Esophagus squamous epithelium (tissue), 5 donors: ENCODE results near the gene ARHGEF40. TPM values are rescaled to one million over a fixed set of nuclear protein-coding genes. Genes with fewer than 3 reads are reported as not detected.
"Not testable (repeated sequence)": the region's sequence is repeated elsewhere in the genome, so short reads cannot be mapped to it uniquely, and the experiment has no call there.

ENCODE experiments used
- DNase-seq: peaks from one replicate; lab custom pipeline; 2025; lab: John Stamatoyannopoulos, UW
- H3K27ac ChIP-seq, 4 donors: fragments of 200-600 bp; sonication (generic); one replicate each; pipeline ENCODE4 v1.5.1; 2016 to 2019; ENCODE audit warnings: mild to moderate bottlenecking in 1 of 4
- H3K27me3 ChIP-seq, 4 donors: fragments of 200-600 bp; sonication (generic); 1 replicate in 3 of 4; 2 replicates in 1 of 4; pipeline versions ENCODE4 v1.5.1 to v1.6.0; 2017 to 2021; ENCODE audit warnings: antibody characterized with exemption in 1 of 4
- H3K36me3 ChIP-seq, 3 donors: fragments of 200-600 bp; sonication (generic); one replicate each; pipeline ENCODE4 v1.5.1; 2016 to 2019
- H3K4me1 ChIP-seq, 3 donors: fragments of 200-600 bp; sonication (generic); one replicate each; pipeline ENCODE4 v1.5.1; 2017 to 2019
- H3K4me3 ChIP-seq, 4 donors: fragments of 200-600 bp; sonication (generic); 1 replicate in 3 of 4; 2 replicates in 1 of 4; pipeline ENCODE4 v1.5.1; 2016 to 2019; ENCODE audit warnings: mild to moderate bottlenecking in 2 of 4, moderate library complexity in 1 of 4
- H3K9me3 ChIP-seq, 3 donors: fragments of 200-600 bp; sonication (generic); one replicate each; pipeline ENCODE4 v1.5.1; 2016 to 2019
- POLR2A ChIP-seq, 4 donors: fragments of 450-650 bp; IDR thresholded peaks; one replicate each; pipeline ENCODE4 v1.6.1; 2017; ENCODE audit warnings: antibody characterized with exemption in 4 of 4, mild to moderate bottlenecking in 4 of 4, moderate library complexity in 3 of 4
- WGBS, 2 donors: methylation state at CpG; one replicate each; pipeline ENCODE4 v1.1.5; 2018; 5-methylcytosine and 5-hydroxymethylcytosine counted together
- intact Hi-C: fragments of 100-400 bp; cut with DNase I; formaldehyde crosslinking; loops from one replicate; pipeline ENCODE4 v1.15.0; 2022
- total RNA-seq, 4 donors: library from RNA; depleted of rRNA; stranded (reverse); fragments of >200 nt; gene quantifications; one replicate each; pipeline ENCODE4 v1.1.0, GENCODE V29; 2016
- TF ChIP-seq, protein P1 (sequence below), 6 experiments: fragments of 450-650 bp in 4 of 6; fragments of 200-600 bp in 2 of 6; sonication (generic) in 2 of 6; IDR thresholded peaks; one replicate each; pipeline ENCODE4 v1.5.1; 2016 to 2019; ENCODE audit warnings: antibody characterized with exemption in 6 of 6, mild to moderate bottlenecking in 4 of 6, moderate library complexity in 4 of 6
- donor health status: DM: yes; HTN: yes; CAD: no.

Gene ARHGEF40
- total RNA-seq, 4 donors from 2014 or later = 1.3 to 10.3 (median 3.6) TPM

DNA sequence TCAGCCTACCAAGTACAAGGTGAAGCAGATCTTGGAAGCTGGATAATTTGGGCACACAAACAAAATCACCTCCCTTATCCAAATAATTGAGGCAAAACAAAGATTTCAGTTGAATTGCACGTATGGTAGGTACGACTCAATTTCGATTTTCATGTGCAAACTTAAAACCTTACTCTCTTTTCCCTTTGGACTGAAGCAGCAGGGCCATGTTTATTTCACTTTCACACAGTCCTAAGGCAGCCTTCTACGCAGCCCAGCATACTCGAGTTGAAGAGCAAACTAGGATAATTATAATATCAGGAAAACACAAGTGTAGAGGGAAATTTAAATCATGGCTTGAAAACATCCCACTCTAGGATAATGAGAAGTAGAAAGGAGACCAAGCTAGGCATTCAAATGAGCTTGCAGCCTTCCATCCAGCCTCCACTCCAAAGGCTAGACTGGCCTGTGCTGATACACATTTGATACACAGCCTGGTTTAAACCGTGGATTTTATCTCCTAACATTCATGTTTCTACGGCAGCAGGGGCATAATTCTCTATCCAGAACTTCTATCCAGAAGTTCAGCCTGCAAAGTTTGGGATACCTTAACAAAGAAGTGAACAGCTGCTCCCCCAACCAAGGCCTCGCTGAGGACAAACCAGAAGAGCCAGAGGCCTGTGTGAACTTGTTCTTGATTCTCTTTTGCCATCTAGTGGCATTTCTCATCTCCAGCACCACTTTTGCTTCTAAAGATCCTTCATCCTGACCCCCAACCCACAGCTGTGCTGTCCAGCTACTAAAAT is 30.3 kb upstream of the ARHGEF40 start:
- H3K27me3 ChIP-seq = no peaks in the 10 kb centered on the region
- peaks cover 27 to 77% (median 36%) of the 10 kb centered on the region in 3 donors for H3K4me1 ChIP-seq
- no peak for DNase-seq
- WGBS, 2 donors = 34 to 39% methylated on average over 8 of the region's 8 CpGs
- peak overlapping the region in 1 of 4 donors; percentile 29 for H3K4me3 ChIP-seq
- intact Hi-C loops = no loop called here
- peak overlapping the region; percentile 53 to 84 (median 82) for H3K27ac ChIP-seq
- no peaks in the 10 kb centered on the region for H3K9me3 ChIP-seq
- TF ChIP-seq, protein P1, sequence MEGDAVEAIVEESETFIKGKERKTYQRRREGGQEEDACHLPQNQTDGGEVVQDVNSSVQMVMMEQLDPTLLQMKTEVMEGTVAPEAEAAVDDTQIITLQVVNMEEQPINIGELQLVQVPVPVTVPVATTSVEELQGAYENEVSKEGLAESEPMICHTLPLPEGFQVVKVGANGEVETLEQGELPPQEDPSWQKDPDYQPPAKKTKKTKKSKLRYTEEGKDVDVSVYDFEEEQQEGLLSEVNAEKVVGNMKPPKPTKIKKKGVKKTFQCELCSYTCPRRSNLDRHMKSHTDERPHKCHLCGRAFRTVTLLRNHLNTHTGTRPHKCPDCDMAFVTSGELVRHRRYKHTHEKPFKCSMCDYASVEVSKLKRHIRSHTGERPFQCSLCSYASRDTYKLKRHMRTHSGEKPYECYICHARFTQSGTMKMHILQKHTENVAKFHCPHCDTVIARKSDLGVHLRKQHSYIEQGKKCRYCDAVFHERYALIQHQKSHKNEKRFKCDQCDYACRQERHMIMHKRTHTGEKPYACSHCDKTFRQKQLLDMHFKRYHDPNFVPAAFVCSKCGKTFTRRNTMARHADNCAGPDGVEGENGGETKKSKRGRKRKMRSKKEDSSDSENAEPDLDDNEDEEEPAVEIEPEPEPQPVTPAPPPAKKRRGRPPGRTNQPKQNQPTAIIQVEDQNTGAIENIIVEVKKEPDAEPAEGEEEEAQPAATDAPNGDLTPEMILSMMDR (IDR thresholded peaks at IDR 0.05) = peak; percentile 34 to 73 (median 64)
- no peak for TF ChIP-seq POLR2A (IDR thresholded peaks at IDR 0.05)
- H3K36me3 ChIP-seq = no peaks in the 10 kb centered on the region

DNA sequence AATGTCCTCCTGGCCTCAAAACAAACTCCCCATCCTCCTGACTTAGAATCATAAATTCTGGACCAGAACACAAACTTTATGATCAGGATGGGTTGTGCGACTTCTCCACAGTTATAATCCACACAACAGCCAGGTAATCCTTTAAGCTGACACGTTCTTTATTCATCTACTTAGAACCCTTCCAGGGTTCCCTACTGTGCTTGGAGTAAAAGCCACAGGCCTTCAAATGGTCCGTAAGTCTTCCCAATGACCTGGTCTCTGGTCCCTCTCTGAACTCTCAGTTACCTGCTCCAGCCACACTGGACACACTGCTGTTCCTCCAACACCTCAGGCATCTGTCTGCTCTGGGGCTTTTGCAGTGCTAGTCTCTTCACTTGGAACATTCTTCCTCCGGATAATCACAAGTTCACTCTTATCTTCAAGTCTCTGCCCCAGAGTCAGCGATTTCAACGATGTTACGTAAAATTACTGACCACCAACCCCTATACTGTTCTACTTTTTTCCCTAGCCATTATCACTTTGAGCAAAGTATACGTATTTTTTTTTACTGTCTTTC is 29.7 kb upstream of the ARHGEF40 start:
- WGBS, 2 donors = 63 to 70% methylated on average over 8 of the region's 8 CpGs
- intact Hi-C loops = no loop called here
- peaks cover 27 to 77% (median 36%) of the 10 kb centered on the region in 3 donors for H3K4me1 ChIP-seq

DNA sequence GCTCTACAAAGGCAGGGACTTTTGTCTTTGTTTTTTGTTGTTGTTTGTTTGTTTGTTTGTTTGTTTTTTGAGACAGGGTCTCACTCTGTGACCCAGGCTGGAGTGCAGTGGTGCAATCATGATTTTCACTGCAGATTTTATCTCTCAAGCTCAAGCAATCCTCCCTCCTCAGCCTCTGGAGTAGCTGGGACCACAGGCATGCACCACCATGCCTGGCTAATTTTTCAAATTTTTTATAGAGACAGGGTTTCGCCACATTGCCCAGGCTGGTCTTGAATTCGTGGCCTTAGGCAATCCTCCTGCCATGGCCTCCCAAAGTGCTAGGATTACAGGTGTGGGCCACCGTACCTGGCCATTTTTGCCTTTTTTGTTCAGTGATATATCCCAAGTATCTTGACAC is 29.2 kb upstream of the ARHGEF40 start:
- H3K36me3 ChIP-seq, H3K27me3 ChIP-seq, intact Hi-C loops, H3K27ac ChIP-seq, H3K9me3 ChIP-seq, DNase-seq, H3K4me3 ChIP-seq: not testable (repeated sequence)
- 71 to 78% methylated on average over 3 of the region's 3 CpGs for WGBS, 2 donors
- H3K4me1 ChIP-seq = peaks cover 27 to 77% (median 36%) of the 10 kb centered on the region in 3 donors

More for the DNA sequence above, 29.7 kb upstream of the ARHGEF40 start:
- no peak for DNase-seq
- TF ChIP-seq, protein P1 (IDR thresholded peaks at IDR 0.05) = no peak
- TF ChIP-seq POLR2A (IDR thresholded peaks at IDR 0.05) = no peak
- H3K27me3 ChIP-seq = no peaks in the 10 kb centered on the region
- no peak overlapping the region for H3K4me3 ChIP-seq
- no peaks in the 10 kb centered on the region for H3K9me3 ChIP-seq
- H3K36me3 ChIP-seq = no peaks in the 10 kb centered on the region
- peak overlapping the region in 3 of 4 donors; percentile 81 to 84 (median 82) for H3K27ac ChIP-seq

DNA sequence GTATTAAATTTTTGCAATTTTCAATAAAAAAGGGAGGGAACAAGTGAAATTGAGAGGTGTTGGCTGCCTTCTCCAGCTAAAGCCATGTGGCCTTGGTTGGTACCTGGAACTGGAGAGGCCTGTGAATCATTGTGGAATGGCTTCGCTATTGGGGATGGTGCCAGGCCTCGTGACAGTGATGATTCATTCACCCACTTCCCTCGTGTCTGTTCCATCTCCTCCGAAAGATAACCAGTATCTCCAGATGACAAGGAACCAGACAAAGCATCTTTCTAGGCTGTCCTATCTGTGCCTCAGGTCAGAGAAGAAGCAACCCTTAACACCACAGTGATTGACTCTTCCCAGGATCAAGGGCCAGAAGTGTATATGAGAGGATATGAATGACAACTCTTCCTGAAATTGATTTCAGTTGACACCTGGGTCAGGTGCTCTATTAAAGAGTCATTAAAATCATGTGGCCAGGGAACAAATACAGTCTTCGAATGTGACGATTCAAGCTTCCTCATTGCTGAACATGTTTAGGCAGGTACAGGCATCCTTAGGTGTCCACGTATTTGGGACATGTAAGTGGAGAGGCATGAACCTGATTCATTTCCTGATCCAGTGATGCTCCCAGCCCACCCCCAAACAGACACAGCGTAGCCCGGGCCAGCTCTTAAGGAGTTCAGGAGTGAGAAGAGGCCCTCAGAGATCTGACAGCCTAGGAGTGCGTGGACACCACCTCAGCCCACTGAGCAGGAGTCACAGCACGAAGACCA is 28.2 kb upstream of the ARHGEF40 start, which contains the start of gene RNASE7:
Gene RNASE7 (plus strand): TSS at position 687 of the 758 bp plus-strand sequence. CDS start 631 bp downstream, outside the sequence.
- Histone ChIP-seq H3K27me3 (no peaks in the 10 kb centered on the region), H3K4me1 (peaks cover 27 to 74% (median 36%) of the 10 kb centered on the region in 3 donors), H3K9me3 (no peaks in the 10 kb centered on the region), H3K36me3 (no peaks in the 10 kb centered on the region), H3K4me3 (no peak within 1 kb of the TSS), H3K27ac (peak within 1 kb of the TSS in 2 of 4 donors; percentile 49 to 68)
- no peak for DNase-seq
- intact Hi-C loops = no loop called here
- 35 to 45% methylated on average over 9 to 10 of the region's 11 CpGs for WGBS, 2 donors
- no peak for TF ChIP-seq POLR2A (IDR thresholded peaks at IDR 0.05)

DNA sequence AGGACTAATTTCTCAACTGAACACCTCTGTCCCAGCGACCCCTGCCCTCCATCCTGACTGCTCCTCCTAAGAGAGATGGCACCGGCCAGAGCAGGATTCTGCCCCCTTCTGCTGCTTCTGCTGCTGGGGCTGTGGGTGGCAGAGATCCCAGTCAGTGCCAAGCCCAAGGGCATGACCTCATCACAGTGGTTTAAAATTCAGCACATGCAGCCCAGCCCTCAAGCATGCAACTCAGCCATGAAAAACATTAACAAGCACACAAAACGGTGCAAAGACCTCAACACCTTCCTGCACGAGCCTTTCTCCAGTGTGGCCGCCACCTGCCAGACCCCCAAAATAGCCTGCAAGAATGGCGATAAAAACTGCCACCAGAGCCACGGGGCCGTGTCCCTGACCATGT is 27.2 kb upstream of the ARHGEF40 start:
- Histone ChIP-seq H3K36me3 (no peaks in the 10 kb centered on the region), H3K9me3 (no peaks in the 10 kb centered on the region), H3K27ac (peak overlapping the region in 2 of 4 donors; percentile 49 to 68), H3K4me1 (peaks cover 26 to 67% (median 36%) of the 10 kb centered on the region in 3 donors), H3K27me3 (no peaks in the 10 kb centered on the region), H3K4me3 (no peak overlapping the region)
- WGBS, 2 donors = 42 to 61% methylated on average over 6 to 8 of the region's 8 CpGs
- TF ChIP-seq, protein P1 (IDR thresholded peaks at IDR 0.05) = no peak
- no peak for TF ChIP-seq POLR2A (IDR thresholded peaks at IDR 0.05)
- intact Hi-C loops = no loop called here
- DNase-seq = no peak
